ENCODE measurements around the gene SDHA.

GRCh38 chr5:199950-200645 is 18.0 kb upstream of the SDHA start:
- TF ChIP-seq EZH2 (IDR thresholded peaks at IDR 0.05), result no peak
- no peak for TF ChIP-seq POLR2AphosphoS5 (IDR thresholded peaks at IDR 0.05; ENCODE audit: borderline replicate concordance, low read depth, low read length)
- TF ChIP-seq FOXP2 (optimal IDR thresholded peaks at IDR 0.05; ENCODE audit: control extremely low read depth, extremely low read length, insufficient read depth), result no peak

All from SK-N-MC (cell line).